Heart left ventricle (tissue), 13 donors: ENCODE measurements around the gene CPB2.

ENCODE experiments used
- CTCF ChIP-seq, 12 donors: fragments of 200-600 bp; sonication (generic) in 4 of 12; IDR thresholded peaks; one replicate each; pipeline versions ENCODE4 v1.5.0 to v1.8.0; 2018 to 2022; ENCODE audit warnings: antibody characterized with exemption in 12 of 12, mild to moderate bottlenecking in 5 of 12
- POLR2A ChIP-seq, 2 donors: fragments of 450-650 bp; IDR thresholded peaks; one replicate each; pipeline ENCODE4 v1.6.1; 2017; ENCODE audit warnings: antibody characterized with exemption in 2 of 2, mild to moderate bottlenecking in 2 of 2, moderate library complexity in 2 of 2
- donor health status: ischemic (EF 13 %, LVEDD 7.1; RV severe dilation, severe dysfunction).
- donor health status: DM: no; HTN: yes; CAD: no.
- donor health status: DM: no; HTN: no; CAD: no.
- donor health status: ischemic (EF 25% LVEDD 6.9; RV normal size, moderate dysfunction).
- donor health status: ischemic (EF 25% LVEDD 5.7; RV mildly dilated, moderate dysfunction).
- donor health status: ischemic (EF 35%, LVEDD 5.7; RV mildly dilated, moderate dysfunction).
- donor health status: nonischemic (EF 11% LVEDD 7.7; RV severe dilation, severe dysfunction).
- donor health status: DM: yes; HTN: yes; CAD: no.
- donor health status: PGD.
- donor health status: ischemic (EF 29% LVEDD 5.4; RV normal size, mild dysfunction).
- donor health status: nonischemic (EF 23%, LVEDD 6.1; RV moderate dilation, normal function).

GRCh38 chr13:46053162-46054012, 51.4 kb downstream of the CPB2 start:
- TF ChIP-seq CTCF (IDR thresholded peaks at IDR 0.05) (no peak), POLR2A (IDR thresholded peaks at IDR 0.05) (no peak)
